Right lobe of liver (tissue), 6 donors: Measurements from ENCODE around the gene ABHD2. TPM values are rescaled to one million over a fixed set of nuclear protein-coding genes. Genes with fewer than 3 reads are reported as not detected.

Experiments
- ATAC-seq, 4 donors: fragments of 200-7000 bp; cut with Tn5 transposase; one replicate each; pipeline ENCODE4 v1.9.1; 2020; ENCODE audit warnings: mild to moderate bottlenecking in 4 of 4, moderate library complexity in 4 of 4
- DNase-seq, 3 donors: peaks; one replicate each; pipeline ENCODE4 v3.0.0-alpha.2; 2020
- H3K27ac ChIP-seq, 3 donors: fragments of 200-600 bp; one replicate each; pipeline ENCODE4 v1.8.0; 2022
- H3K27me3 ChIP-seq, 2 donors: fragments of 200-600 bp; one replicate each; pipeline ENCODE4 v1.8.0; 2022
- H3K36me3 ChIP-seq, 4 donors: fragments of 200-600 bp; sonication (generic) in 1 of 4; one replicate each; pipeline versions ENCODE4 v1.5.1 to v1.8.0; 2017 to 2022; ENCODE audit warnings: control low read depth in 1 of 4
- H3K4me1 ChIP-seq, 4 donors: fragments of 200-600 bp; sonication (generic) in 1 of 4; one replicate each; pipeline versions ENCODE4 v1.5.1 to v1.8.0; 2017 to 2022; ENCODE audit warnings: control low read depth in 1 of 4
- H3K4me3 ChIP-seq, 3 donors: fragments of 200-600 bp; one replicate each; pipeline ENCODE4 v1.8.0; 2022
- H3K9me3 ChIP-seq, 4 donors: fragments of 200-600 bp; sonication (generic) in 1 of 4; one replicate each; pipeline versions ENCODE4 v1.5.1 to v1.8.0; 2017 to 2022; ENCODE audit warnings: control low read depth in 1 of 4
- CTCF ChIP-seq, 4 donors: fragments of 200-600 bp in 3 of 4; fragments of 450-650 bp in 1 of 4; IDR thresholded peaks; one replicate each; pipeline versions ENCODE4 v1.5.1 to v1.8.0; 2016 to 2022; ENCODE audit warnings: antibody characterized with exemption in 4 of 4, mild to moderate bottlenecking in 2 of 4
- POLR2A ChIP-seq: fragments of 450-650 bp; IDR thresholded peaks from one replicate; pipeline ENCODE4 v1.6.1; 2017; ENCODE audit warnings: antibody characterized with exemption, mild to moderate bottlenecking
- WGBS: methylation state at CpG from one replicate; pipeline ENCODE4 v1.1.6; 2018; ENCODE audit warnings: low coverage, low lambda C conversion rate; ENCODE audit not compliant: insufficient coverage; ENCODE audit errors: missing lambda C conversion rate; 5-methylcytosine and 5-hydroxymethylcytosine counted together
- intact Hi-C, 2 donors: fragments of 100-400 bp; cut with DNase I; formaldehyde crosslinking; loops; one replicate each; pipeline versions ENCODE4 v1.11.2 to v1.14.1; 2022
- total RNA-seq, 6 experiments: library from RNA; depleted of rRNA in 2 of 6; stranded (reverse); fragments of >200 nt in 2 of 6; fragmentation: NEBNext Ultra II Directional in 3 of 6; extraction: Animal tissue kit (Norgen Biotek cat#: 25700) in 3 of 6; gene quantifications; one replicate each; pipeline versions ENCODE4 v1.1.0 to v1.2.4, GENCODE V29; 2016 to 2023
- donor health status: DM: no; HTN: yes; CAD: no.
- donor health status: DM: no; HTN: no; CAD: no.
- donor health status: DM: no; HTN: no; CAD: no.
- donor health status: DM: no; HTN: yes; CAD: no.
- donor health status: DM: no; HTN: yes; CAD: no.

Gene ABHD2
- total RNA-seq, 6 experiments from 2014 or later = 136 to 392 (median 315) TPM

GRCh38 chr15:89105147-89105546 is 16.9 kb downstream of the ABHD2 start:
- peaks cover 0 to 57% (median 15%) of the 10 kb centered on the region in 4 donors for H3K4me1 ChIP-seq
- no peaks in the 10 kb centered on the region for H3K27me3 ChIP-seq
- no peak overlapping the region for H3K4me3 ChIP-seq
- intact Hi-C loops = no loop called here
- DNase-seq = no peak
- WGBS = 13% methylated on average over 4 of the region's 4 CpGs
- H3K27ac ChIP-seq = peak overlapping the region; percentile 4 to 76 (median 66)
- peaks cover 0 to 6% (median 2%) of the 10 kb centered on the region in 4 donors for H3K36me3 ChIP-seq
- peak in 1 of 4 donors; percentile 24 for ATAC-seq
- TF ChIP-seq CTCF (IDR thresholded peaks at IDR 0.05) (no peak), POLR2A (no peak)
- no peaks in the 10 kb centered on the region for H3K9me3 ChIP-seq

GRCh38 chr15:89106200-89106599 is 17.9 kb downstream of the ABHD2 start:
- no peaks in the 10 kb centered on the region for H3K9me3 ChIP-seq
- WGBS = 40% methylated on average over 3 of the region's 11 CpGs
- intact Hi-C loops = no loop called here
- H3K4me1 ChIP-seq = peaks cover 0 to 49% (median 11%) of the 10 kb centered on the region in 4 donors
- peaks cover 0 to 6% (median 2%) of the 10 kb centered on the region in 4 donors for H3K36me3 ChIP-seq
- peak overlapping the region in 2 of 3 donors; percentile 66 to 76 for H3K27ac ChIP-seq
- H3K27me3 ChIP-seq = no peaks in the 10 kb centered on the region
- DNase-seq (peak in 2 of 3 donors; percentile 62 to 76), ATAC-seq (peak; percentile 16 to 65 (median 26))
- no peak for TF ChIP-seq CTCF (IDR thresholded peaks at IDR 0.05)
- peak; percentile 80 for TF ChIP-seq POLR2A
- no peak overlapping the region for H3K4me3 ChIP-seq

GRCh38 chr15:89107984-89108383 is 19.7 kb downstream of the ABHD2 start:
- DNase-seq (no peak), ATAC-seq (no peak)
- H3K27ac ChIP-seq = peak overlapping the region in 2 of 3 donors; percentile 17 to 76
- no peak overlapping the region for H3K4me3 ChIP-seq
- H3K36me3 ChIP-seq = peaks cover 0 to 6% (median 2%) of the 10 kb centered on the region in 4 donors
- TF ChIP-seq CTCF (IDR thresholded peaks at IDR 0.05) (no peak), POLR2A (no peak)
- no peaks in the 10 kb centered on the region for H3K9me3 ChIP-seq
- H3K4me1 ChIP-seq = peaks cover 0 to 44% (median 5%) of the 10 kb centered on the region in 4 donors
- WGBS = 65% methylated on average over 5 of the region's 5 CpGs
- intact Hi-C loops = no loop called here
- no peaks in the 10 kb centered on the region for H3K27me3 ChIP-seq

- H3K4me3 ChIP-seq = no peak overlapping the region
- WGBS = 88% methylated on average over 4 of the region's 4 CpGs
- intact Hi-C loops = no loop called here
- H3K27me3 ChIP-seq = no peaks in the 10 kb centered on the region
- DNase-seq (no peak), ATAC-seq (no peak)
- H3K4me1 ChIP-seq = peaks cover 0 to 45% (median 5%) of the 10 kb centered on the region in 4 donors
- no peak for TF ChIP-seq CTCF (IDR thresholded peaks at IDR 0.05)
- TF ChIP-seq POLR2A = no peak
- H3K27ac ChIP-seq = peak overlapping the region in 1 of 3 donors; percentile 48
- H3K36me3 ChIP-seq = peaks cover 0 to 6% (median 4%) of the 10 kb centered on the region in 4 donors
- H3K9me3 ChIP-seq = no peaks in the 10 kb centered on the region
Measured at GRCh38 chr15:89108835-89109234, 20.6 kb downstream of the ABHD2 start.

- Histone ChIP-seq H3K4me3 (no peak overlapping the region), H3K9me3 (no peaks in the 10 kb centered on the region), H3K36me3 (peaks cover 0 to 6% (median 3%) of the 10 kb centered on the region in 4 donors), H3K27me3 (no peaks in the 10 kb centered on the region), H3K4me1 (peaks cover 0 to 45% (median 6%) of the 10 kb centered on the region in 4 donors), H3K27ac (peak overlapping the region in 1 of 3 donors; percentile 48)
- TF ChIP-seq POLR2A (no peak), CTCF (IDR thresholded peaks at IDR 0.05) (no peak)
- no peak for DNase-seq
- WGBS = 52% methylated on average over 4 of the region's 4 CpGs
- intact Hi-C loops = no loop called here
- ATAC-seq = no peak
Measured at GRCh38 chr15:89109238-89109637, 21.0 kb downstream of the ABHD2 start.
